NCI-H82 treated with DMSO at 0.1 percent for 48 hours (cell line): Measurements from ENCODE around the gene BICD1.

ENCODE experiments used
- DNase-seq: peaks from one replicate; lab custom pipeline; 2025; ENCODE audit not compliant: unreplicated experiment; lab: John Stamatoyannopoulos, UW

Gene BICD1

GRCh38 chr12:32332446-32332845 is 225.8 kb downstream of the BICD1 start:
- no peak for DNase-seq

DNA sequence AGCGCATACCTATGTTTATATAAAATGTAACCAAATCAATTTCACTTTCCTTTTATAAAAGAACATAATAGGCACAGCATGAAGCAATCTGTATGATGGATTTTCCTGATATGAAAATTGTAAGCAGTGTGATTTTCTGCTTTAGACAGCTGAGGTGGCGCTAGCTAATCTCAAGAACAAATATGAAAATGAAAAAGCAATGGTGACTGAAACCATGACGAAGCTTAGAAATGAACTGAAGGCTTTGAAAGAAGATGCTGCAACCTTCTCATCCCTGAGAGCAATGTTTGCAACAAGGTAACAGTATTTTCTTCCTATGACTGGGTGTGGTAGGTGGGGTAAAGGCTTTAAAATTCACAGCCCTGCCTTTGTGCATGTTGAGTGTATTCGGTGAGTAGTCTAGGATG is 227.7 kb downstream of the BICD1 start:
- no peak for DNase-seq

DNA sequence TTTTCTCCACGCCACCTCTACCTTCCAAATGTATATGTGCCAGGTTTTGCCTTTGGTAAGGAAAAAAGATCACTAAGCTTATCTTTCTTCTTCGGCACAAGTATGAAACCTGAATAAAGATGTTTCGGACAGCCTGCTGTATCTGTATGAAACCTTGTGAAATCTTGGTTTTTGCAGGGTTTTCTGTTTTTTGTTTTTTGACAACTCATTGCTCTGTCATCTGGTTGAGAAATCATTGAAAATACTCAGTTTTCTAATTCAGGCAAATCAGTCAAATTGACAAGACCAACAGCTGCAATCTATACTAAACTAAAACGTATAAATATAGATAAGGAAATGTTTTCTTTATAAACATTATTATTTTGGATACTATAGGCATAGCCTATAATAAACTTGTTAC is 229.6 kb downstream of the BICD1 start:
- no peak for DNase-seq

- no peak for DNase-seq
Measured at GRCh38 chr12:32343496-32343895, 236.8 kb downstream of the BICD1 start.

DNA sequence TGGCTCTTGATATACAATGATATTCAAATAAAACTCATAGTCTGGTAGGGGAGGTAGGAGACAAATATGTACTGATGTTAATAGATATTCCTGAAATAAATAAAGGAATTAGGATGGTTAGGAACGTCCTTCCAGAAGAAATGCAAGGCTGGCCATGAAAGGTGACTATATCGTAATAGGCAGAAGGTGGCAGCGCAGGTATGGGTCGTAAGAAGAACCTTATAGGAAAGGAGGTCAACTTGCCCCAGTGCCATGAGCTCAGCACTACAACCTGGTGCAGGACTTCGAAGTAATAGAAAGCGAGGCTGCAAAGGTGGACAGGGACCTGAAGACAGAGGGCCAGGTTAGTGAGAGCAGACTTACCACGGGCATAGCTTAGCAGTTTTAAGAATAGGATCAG is 237.4 kb downstream of the BICD1 start:
- DNase-seq: no peak

- DNase-seq: no peak
Measured at GRCh38 chr12:32353540-32353939, 246.9 kb downstream of the BICD1 start.

DNA sequence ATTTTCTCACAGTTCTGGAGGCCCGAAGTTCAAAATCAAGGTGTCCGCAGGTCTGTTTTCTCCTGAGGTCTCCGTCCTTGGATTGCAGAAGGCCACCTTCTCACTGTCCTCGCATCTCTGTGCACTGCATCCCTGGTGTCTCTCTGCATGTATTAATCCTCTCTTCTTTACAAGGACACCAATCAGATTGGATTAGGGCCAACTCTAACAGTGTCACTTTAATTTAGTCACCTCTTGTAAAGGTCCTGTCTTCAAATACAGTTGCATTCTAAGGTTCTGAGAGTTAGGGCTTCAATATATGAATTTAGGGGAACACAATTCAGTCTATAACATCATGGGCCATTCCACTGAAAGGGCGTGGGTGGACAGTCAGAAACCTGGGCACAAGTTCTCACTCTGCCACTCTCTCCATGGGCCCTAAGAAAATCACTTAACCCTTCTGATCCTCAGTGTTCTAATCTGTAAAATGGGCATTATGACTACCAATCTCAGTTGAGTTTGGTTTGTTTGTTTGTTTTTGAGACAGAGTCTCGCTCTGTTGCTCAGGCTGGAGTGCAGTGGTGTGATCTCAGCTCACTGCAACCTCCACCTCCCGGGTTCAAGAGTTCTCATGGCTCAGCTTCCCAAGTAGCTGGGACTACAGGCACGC is 251.1 kb downstream of the BICD1 start:
- DNase-seq: no peak

DNA sequence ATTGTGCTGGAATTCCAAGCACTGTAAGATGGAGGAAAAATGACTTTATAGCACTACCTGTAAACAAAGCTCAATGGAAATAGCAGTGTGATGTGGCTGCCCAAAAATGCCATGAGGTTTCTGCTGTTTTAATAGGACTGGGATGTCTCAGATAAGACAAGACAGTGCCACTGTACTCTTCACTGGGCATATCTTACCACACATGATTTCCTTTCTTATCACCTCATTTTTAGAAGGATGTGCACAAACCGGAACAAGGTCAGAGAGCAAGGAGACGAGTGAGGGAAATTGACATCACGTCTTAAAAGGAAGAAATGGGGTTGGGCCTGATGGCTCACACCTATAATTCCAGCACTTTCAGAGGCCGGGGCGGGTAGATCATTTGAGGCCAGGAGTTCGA is 254.3 kb downstream of the BICD1 start:
- no peak for DNase-seq

- DNase-seq: no peak
Measured at GRCh38 chr12:32362892-32363291, 256.2 kb downstream of the BICD1 start.

DNA sequence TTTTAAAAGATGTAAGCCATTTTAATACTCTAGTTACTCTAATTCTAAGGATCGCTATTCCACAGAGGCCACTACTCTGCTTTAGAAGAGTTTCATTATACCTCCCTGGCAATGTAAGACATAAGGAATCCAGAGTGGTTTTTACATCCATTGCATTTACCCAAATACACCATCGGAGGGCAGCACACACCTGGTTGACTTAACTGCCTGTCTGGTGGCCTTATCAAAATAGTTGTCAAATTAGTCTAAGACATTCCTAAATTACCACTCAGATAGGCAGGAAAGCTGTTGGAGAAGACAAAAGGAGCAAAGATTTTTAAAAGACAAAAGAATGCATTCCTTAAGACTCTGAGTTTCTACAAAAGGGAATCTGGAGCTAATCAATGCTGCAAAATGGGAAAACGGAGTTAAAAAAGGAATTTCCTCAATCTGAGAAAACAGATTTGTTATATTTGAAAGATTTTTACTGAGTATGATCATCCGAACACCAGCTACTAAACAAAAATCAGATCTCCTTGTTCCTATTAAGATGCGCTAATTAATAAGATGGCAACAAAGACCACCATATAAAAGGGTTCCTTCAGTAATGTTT is 258.9 kb downstream of the BICD1 start:
- DNase-seq: peak; percentile 42

GRCh38 chr12:32366714-32367113 is 260.1 kb downstream of the BICD1 start:
- DNase-seq: no peak

- no peak for DNase-seq
Measured at GRCh38 chr12:32367381-32367780, 260.7 kb downstream of the BICD1 start.

GRCh38 chr12:32369202-32369601 is 262.6 kb downstream of the BICD1 start:
- DNase-seq: no peak

- DNase-seq: no peak
Measured at GRCh38 chr12:32377344-32378055, 270.9 kb downstream of the BICD1 start.

- DNase-seq: no peak
Measured at GRCh38 chr12:32379213-32379612, 272.6 kb downstream of the BICD1 start.

DNA sequence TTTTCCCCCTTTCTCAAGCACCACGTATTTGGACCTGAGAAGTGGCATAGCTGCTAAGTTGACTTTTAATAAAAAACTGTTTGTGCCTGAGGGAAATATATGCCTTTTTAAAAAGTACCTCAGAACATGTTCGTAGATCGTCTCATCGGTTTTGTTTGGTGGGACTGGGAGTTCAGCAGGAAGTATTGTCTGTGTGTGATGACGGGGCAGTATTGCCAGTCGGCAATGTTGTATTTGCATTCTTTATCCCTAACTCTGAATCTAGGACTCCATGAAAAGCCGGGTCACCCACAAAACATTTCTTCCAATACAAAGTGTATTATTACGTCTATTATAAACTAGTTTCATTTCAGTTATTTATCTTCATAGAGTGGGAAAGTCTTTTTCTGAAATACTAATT is 273.0 kb downstream of the BICD1 start:
- DNase-seq: no peak

- no peak for DNase-seq
Measured at GRCh38 chr12:32382226-32382625, 275.6 kb downstream of the BICD1 start.

DNA sequence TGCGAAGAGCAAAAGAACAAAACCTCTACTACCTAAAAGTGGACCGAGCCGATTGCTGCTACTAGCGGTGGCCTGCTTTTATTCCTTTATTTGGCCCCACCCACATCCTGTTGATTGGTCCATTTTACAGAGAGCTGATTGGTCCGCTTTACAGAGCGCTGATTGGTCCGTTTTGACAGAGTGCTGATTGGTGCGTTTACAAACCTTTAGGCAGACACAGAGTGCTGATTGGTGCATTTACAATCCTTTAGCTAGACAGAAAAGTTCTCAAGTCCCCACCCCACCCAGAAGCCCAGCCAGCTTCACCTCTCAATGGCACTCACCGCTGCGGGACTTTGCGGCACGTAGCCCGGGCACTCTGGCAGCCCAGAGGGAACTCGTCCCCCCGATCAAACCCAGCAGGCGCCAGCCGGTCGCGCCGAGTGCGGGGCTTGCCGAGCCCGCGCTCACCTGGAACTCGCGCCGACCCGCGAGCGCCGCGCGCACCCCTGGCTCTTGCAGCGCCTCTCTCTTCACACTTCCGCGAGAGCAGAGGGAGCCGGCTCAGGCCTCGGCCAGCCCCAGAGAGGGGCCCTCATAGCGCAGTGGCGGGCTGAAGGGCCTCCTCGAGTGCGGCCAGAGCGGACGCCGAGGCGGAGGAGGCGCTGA is 284.0 kb downstream of the BICD1 start:
- no peak for DNase-seq

DNA sequence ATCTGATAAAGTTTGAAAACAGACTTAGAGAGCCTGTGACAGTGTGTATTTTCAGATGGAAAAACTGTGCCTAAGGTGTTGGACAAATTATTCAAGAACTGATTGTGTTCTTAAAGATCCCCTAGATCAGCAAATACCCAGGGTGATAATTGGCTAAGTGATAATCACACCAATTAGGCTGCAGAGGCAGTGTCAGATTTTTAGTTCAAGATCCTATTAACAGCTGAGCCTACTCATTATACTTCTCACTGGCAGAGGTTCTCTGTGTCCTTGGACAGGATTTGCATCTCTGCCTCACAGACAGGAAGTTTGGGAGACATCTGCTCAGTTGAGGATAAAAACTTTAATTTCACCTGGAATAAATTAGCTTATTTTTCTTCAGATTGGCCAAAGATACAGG is 288.4 kb downstream of the BICD1 start:
- DNase-seq: peak; percentile 96

DNA sequence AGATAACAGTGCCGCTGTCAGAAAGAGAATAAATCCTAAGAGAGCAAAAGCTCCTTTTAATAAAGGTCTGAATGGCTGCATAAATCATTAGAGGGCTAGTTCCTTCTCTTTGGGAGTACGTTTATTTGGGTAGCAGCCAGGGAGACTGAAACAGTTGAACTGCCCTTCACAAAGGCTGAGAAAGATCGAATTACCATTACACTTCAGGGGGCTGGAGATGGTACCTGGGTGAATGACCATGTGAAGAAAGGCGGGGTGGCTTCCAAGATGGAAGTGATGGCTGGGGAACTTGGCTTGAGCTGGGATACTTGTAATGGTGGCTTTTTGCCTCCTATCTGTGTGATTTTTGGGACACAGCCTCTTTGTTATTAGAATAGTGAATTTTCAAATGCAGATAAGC is 291.0 kb downstream of the BICD1 start:
- DNase-seq: no peak

GRCh38 chr12:32398181-32398580 is 291.5 kb downstream of the BICD1 start:
- DNase-seq: no peak

DNA sequence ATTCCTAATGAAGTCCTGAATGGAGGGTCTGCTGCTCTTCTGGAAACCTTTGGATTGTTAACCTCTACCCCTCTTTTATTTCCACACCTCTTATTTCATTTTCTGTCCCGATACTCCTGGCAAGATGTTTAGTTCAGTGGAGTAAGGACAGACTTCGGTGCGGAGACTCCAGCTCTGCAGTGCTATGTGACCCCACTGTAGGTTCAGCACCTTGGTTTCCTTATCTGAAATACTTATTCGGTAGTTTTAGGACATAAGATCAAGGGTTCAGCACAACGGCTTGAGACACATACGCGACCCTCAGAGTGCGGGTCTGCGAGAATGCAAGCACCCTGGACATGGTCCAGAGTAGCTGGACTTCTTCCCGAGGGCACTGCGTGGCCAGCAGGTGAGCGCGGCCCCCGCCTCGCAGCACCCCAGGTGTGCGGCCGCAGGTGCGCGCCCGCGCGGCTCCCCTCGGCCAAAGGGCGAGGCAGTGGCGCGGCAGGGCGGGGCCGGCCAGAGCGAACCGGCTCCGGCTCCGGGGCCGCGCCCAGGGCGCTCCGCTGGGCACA is 292.2 kb downstream of the BICD1 start:
- no peak for DNase-seq
